CD4-positive, alpha-beta T cell treated with Interleukin-12 subunit alpha and Interleukin-12 subunit beta, for 1 hour (primary cell): Measurements from ENCODE around the gene MEX3B.

Experiments
- DNase-seq: peaks from one replicate; pipeline ENCODE4 v3.0.0-alpha.2; 2020

Gene MEX3B

GRCh38 chr15:82045892-82046665, at the start of gene MEX3B:
Gene MEX3B, minus strand, starts transcription at chr15:82046018. Its CDS starts 313 bp downstream, at chr15:82045705.
- DNase-seq: peak; percentile 89

- DNase-seq: no peak
These were observed 48.0 kb upstream of the MEX3B start for GRCh38 chr15:82093774-82094211.

GRCh38 chr15:82093325-82093724, 47.5 kb upstream of the MEX3B start:
- DNase-seq: no peak

- DNase-seq: no peak
These were observed 45.9 kb upstream of the MEX3B start for GRCh38 chr15:82091636-82092140.

GRCh38 chr15:82086243-82086995, 40.6 kb upstream of the MEX3B start:
- no peak for DNase-seq

- no peak for DNase-seq
These were observed 36.3 kb upstream of the MEX3B start for GRCh38 chr15:82081914-82082762.

- DNase-seq: no peak
These were observed 35.0 kb upstream of the MEX3B start for GRCh38 chr15:82080774-82081173.

- DNase-seq: no peak
These were observed 33.9 kb upstream of the MEX3B start for GRCh38 chr15:82079736-82080135.

- no peak for DNase-seq
These were observed 28.8 kb upstream of the MEX3B start for GRCh38 chr15:82074610-82075009.

- no peak for DNase-seq
These were observed 27.2 kb upstream of the MEX3B start for GRCh38 chr15:82072926-82073537.

GRCh38 chr15:82066455-82066854, 20.6 kb upstream of the MEX3B start:
- no peak for DNase-seq

GRCh38 chr15:82064824-82065223, 19.0 kb upstream of the MEX3B start:
- DNase-seq: no peak

- DNase-seq: no peak
These were observed 16.9 kb upstream of the MEX3B start for GRCh38 chr15:82062479-82063454.

- DNase-seq: no peak
These were observed 15.0 kb upstream of the MEX3B start for GRCh38 chr15:82060817-82061216.

GRCh38 chr15:82058517-82059204, 12.8 kb upstream of the MEX3B start:
- no peak for DNase-seq

GRCh38 chr15:82058026-82058425, 12.2 kb upstream of the MEX3B start:
- DNase-seq: no peak

- DNase-seq: no peak
These were observed 11.4 kb upstream of the MEX3B start for GRCh38 chr15:82056958-82057823.

GRCh38 chr15:82052751-82053150, 6.9 kb upstream of the MEX3B start:
- no peak for DNase-seq

GRCh38 chr15:82051664-82052063, 5.8 kb upstream of the MEX3B start:
- DNase-seq: no peak

- no peak for DNase-seq
These were observed 3.0 kb upstream of the MEX3B start for GRCh38 chr15:82048811-82049210.
